NB4 (cell line): ENCODE measurements around the gene BCL7C.

Experiments used
- POLR2A ChIP-seq: IDR thresholded peaks from 2 replicates; pipeline ENCODE4 v1.6.1; 2011; ENCODE audit warnings: mild to moderate bottlenecking; ENCODE audit not compliant: insufficient read length; ENCODE audit errors: extremely low read depth
- TF ChIP-seq, protein P1 (sequence below): IDR thresholded peaks from 2 replicates; pipeline ENCODE4 v1.6.1; 2011; ENCODE audit warnings: low read depth, low read length

GRCh38 chr16:30903596-30903995, 9.7 kb upstream of the BCL7C start:
- TF ChIP-seq POLR2A = peak; percentile 42
- TF ChIP-seq, protein P1, sequence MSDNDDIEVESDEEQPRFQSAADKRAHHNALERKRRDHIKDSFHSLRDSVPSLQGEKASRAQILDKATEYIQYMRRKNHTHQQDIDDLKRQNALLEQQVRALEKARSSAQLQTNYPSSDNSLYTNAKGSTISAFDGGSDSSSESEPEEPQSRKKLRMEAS = peak; percentile 48
